Measurements from ENCODE around the gene ZNF407. TPM values are rescaled to one million over a fixed set of nuclear protein-coding genes. Genes with fewer than 3 reads are reported as not detected.

Gene ZNF407
- total and polyA plus RNA-seq, 12 donors = 2.5 to 14.9 (median 12.7) TPM

GRCh38 chr18:75049455-75049789, 451.8 kb downstream of the ZNF407 start:
- Histone ChIP-seq H3K4me1 (peaks cover 0 to 49% (median 16%) of the 10 kb centered on the region in 9 donors), H3K27me3 (no peaks in the 10 kb centered on the region), H3K9me3 (peaks cover 0 to 9% (median 0%) of the 10 kb centered on the region in 11 donors), H3K36me3 (no peaks in the 10 kb centered on the region), H3K27ac (peak overlapping the region in 3 of 10 donors; percentile 18 to 25 (median 24)), H3K4me3 (no peak overlapping the region)
- DNase-seq = no peak
- intact Hi-C loops (cut with DNase I) = loop anchor here in 1 of 10 donors (10.0 kb wide), 1 partner anchor 155 kb away; the partner anchor contains the start of gene PTGR3
- WGBS, 2 donors = 95 to 96% methylated on average over 4 of the region's 4 CpGs
- no peak for TF ChIP-seq CTCF (IDR thresholded peaks at IDR 0.05)
- no peak for ATAC-seq

DNA sequence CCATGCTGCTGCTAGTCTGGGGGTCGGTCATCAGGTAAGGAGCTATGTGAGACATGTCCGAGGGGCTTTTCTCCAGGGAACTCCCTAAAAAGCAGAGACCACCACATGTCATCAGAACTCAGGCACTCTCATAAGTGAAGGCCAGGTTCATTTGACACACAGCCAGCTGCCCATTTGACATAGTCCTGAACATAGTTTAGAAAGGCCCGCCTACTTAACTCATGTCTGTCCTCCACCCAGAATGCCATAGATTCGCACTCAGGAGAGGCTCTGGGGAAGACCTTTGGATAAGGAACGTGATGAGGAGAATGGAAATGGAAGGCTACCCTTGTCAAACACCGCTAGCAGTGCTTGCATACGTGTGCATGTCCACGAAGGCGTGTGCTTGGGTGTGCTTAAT, 454.1 kb downstream of the ZNF407 start:
- Histone ChIP-seq H3K4me3 (no peak overlapping the region), H3K36me3 (no peaks in the 10 kb centered on the region), H3K27ac (peak overlapping the region in 8 of 10 donors; percentile 13 to 67 (median 60)), H3K27me3 (no peaks in the 10 kb centered on the region), H3K4me1 (peaks cover 0 to 60% (median 19%) of the 10 kb centered on the region in 9 donors), H3K9me3 (peaks cover 0 to 9% (median 0%) of the 10 kb centered on the region in 11 donors)
- intact Hi-C loops (cut with DNase I) = loop anchor here in 1 of 10 donors (10.0 kb wide), 1 partner anchor 57 kb away; no protein-coding TSS in a partner anchor
- DNase-seq (no peak), ATAC-seq (no peak)
- WGBS, 2 donors = 80 to 90% methylated on average over 9 of the region's 9 CpGs
- no peak for TF ChIP-seq CTCF (IDR thresholded peaks at IDR 0.05)

- peak in 7 of 8 donors; percentile 14 to 83 (median 58) for ATAC-seq
- H3K27ac ChIP-seq = peak overlapping the region in 8 of 10 donors; percentile 14 to 67 (median 60)
Measured at GRCh38 chr18:75052475-75052874, 454.8 kb downstream of the ZNF407 start.

DNA sequence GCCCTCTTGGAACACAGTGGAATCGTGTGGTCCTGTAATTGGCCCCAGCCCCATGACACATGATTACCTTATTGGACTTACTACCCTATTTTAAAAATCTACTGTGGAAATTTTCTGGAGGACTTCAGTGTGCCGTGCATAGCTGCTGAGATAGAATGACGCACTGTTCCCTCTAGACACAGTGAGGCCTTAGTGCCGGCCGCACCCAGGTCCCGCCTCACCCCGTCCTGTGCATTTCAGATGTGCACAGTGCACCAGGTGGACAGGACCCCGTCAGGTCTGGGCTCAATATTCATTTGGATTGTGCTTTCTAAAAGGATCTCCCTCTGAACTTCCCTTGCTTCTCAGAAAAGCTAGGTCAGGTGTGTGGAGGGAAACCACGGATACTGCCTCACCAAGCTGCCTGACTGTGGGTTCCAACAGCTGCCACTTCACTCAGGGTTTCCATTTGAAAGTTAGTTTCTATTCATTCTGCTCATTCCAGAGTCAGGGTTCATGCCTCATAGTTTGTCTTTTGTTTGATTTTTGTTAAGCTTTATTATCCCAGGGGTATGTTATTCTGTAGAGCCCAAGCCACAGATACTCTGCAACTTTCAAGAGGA, 455.5 kb downstream of the ZNF407 start:
- peak overlapping the region in 8 of 10 donors; percentile 14 to 67 (median 60) for H3K27ac ChIP-seq
- peaks cover 0 to 54% (median 10%) of the 10 kb centered on the region in 9 donors for H3K4me1 ChIP-seq
- intact Hi-C loops (cut with DNase I) = loop anchor here in 1 of 10 donors (10.0 kb wide), 1 partner anchor 58 kb away; no protein-coding TSS in a partner anchor
- no peak for TF ChIP-seq CTCF (IDR thresholded peaks at IDR 0.05)
- H3K27me3 ChIP-seq = no peaks in the 10 kb centered on the region
- ATAC-seq (peak in 6 of 8 donors; percentile 46 to 75 (median 58)), DNase-seq (no peak)
- WGBS, 2 donors = 78 to 85% methylated on average over 9 of the region's 9 CpGs
- no peaks in the 10 kb centered on the region for H3K36me3 ChIP-seq
- peaks cover 0 to 9% (median 0%) of the 10 kb centered on the region in 11 donors for H3K9me3 ChIP-seq
- H3K4me3 ChIP-seq = no peak overlapping the region

More at GRCh38 chr18:75052475-75052874, 454.8 kb downstream of the ZNF407 start:
- H3K27me3 ChIP-seq = no peaks in the 10 kb centered on the region
- no peak for DNase-seq
- no peaks in the 10 kb centered on the region for H3K36me3 ChIP-seq
- no peak for TF ChIP-seq CTCF (IDR thresholded peaks at IDR 0.05)
- intact Hi-C loops (cut with DNase I) = loop anchor here in 1 of 10 donors (10.0 kb wide), 1 partner anchor 58 kb away; no protein-coding TSS in a partner anchor
- peaks cover 0 to 9% (median 0%) of the 10 kb centered on the region in 11 donors for H3K9me3 ChIP-seq
- H3K4me1 ChIP-seq = peaks cover 0 to 59% (median 16%) of the 10 kb centered on the region in 9 donors
- WGBS, 2 donors = 58 to 76% methylated on average over 13 of the region's 13 CpGs
- H3K4me3 ChIP-seq = no peak overlapping the region
